ENCODE data around the gene HERC4.
"Not testable (repeated sequence)": the region's sequence is repeated elsewhere in the genome, so short reads cannot be mapped to it uniquely, and the experiment has no call there.

DNA sequence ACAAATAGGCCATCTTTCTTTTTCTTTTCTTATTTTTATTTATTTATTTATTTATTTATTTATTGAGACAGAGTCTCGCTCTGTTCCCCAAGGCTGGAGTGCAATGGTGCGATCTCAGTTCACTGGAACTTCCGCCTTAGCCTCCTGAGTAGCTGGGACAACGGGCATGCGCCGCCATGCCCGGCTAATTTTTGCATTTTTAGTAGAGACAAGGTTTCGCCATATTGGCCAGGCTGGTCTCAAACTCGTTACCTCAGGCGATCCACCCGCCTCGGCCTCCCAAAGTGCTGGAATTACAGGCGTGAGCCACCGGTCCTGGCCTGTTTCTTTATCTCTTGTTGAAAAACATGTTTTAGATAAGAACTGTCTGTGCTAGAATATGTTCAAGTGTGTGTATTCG lies 998 bp upstream of the HERC4 start:
- TF ChIP-seq, protein P1, sequence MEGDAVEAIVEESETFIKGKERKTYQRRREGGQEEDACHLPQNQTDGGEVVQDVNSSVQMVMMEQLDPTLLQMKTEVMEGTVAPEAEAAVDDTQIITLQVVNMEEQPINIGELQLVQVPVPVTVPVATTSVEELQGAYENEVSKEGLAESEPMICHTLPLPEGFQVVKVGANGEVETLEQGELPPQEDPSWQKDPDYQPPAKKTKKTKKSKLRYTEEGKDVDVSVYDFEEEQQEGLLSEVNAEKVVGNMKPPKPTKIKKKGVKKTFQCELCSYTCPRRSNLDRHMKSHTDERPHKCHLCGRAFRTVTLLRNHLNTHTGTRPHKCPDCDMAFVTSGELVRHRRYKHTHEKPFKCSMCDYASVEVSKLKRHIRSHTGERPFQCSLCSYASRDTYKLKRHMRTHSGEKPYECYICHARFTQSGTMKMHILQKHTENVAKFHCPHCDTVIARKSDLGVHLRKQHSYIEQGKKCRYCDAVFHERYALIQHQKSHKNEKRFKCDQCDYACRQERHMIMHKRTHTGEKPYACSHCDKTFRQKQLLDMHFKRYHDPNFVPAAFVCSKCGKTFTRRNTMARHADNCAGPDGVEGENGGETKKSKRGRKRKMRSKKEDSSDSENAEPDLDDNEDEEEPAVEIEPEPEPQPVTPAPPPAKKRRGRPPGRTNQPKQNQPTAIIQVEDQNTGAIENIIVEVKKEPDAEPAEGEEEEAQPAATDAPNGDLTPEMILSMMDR (IDR thresholded peaks at IDR 0.05), result not testable (repeated sequence)
- TF ChIP-seq ZFX (IDR thresholded peaks at IDR 0.05; ENCODE audit: borderline replicate concordance), result not testable (repeated sequence)

Data from 22Rv1 (cell line).